Keratinocyte (primary cell): ENCODE measurements around the gene DNAH3.

Source experiments
- CTCF ChIP-seq, 3 experiments: IDR thresholded peaks in 1 of 3; conservative IDR thresholded peaks in 1 of 3; optimal IDR thresholded peaks in 1 of 3; 2 replicates in 2 of 3; 3 replicates in 1 of 3; pipeline versions ENCODE3 to v1.5.1; 2011; ENCODE audit warnings: low read length in 3 of 3, mild to moderate bottlenecking in 3 of 3, moderate library complexity in 2 of 3, control low read depth in 1 of 3, inconsistent platforms in 1 of 3; ENCODE audit not compliant: insufficient read depth in 2 of 3; ENCODE audit errors: extremely low read depth in 1 of 3
- EZH2 ChIP-seq: IDR thresholded peaks from one replicate; pipeline ENCODE4 v1.6.1; 2012; ENCODE audit warnings: inconsistent platforms, mild to moderate bottlenecking, low read length, moderate library complexity

- TF ChIP-seq CTCF (optimal IDR thresholded peaks at IDR 0.05 in 1 of 3, IDR thresholded peaks at IDR 0.05 in 1 of 3, conservative IDR thresholded peaks at IDR 0.05 in 1 of 3; ENCODE audit: extremely low read depth in 1 of 3, insufficient read depth in 2 of 3, low read length in 3 of 3): no peak
- TF ChIP-seq EZH2: no peak
These were observed 194.3 kb downstream of the DNAH3 start for GRCh38 chr16:20956319-20956718.
